Measurements from ENCODE around the gene SEC63.
"Not testable (repeated sequence)": the region's sequence is repeated elsewhere in the genome, so short reads cannot be mapped to it uniquely, and the experiment has no call there.

The SEC63 gene

DNA sequence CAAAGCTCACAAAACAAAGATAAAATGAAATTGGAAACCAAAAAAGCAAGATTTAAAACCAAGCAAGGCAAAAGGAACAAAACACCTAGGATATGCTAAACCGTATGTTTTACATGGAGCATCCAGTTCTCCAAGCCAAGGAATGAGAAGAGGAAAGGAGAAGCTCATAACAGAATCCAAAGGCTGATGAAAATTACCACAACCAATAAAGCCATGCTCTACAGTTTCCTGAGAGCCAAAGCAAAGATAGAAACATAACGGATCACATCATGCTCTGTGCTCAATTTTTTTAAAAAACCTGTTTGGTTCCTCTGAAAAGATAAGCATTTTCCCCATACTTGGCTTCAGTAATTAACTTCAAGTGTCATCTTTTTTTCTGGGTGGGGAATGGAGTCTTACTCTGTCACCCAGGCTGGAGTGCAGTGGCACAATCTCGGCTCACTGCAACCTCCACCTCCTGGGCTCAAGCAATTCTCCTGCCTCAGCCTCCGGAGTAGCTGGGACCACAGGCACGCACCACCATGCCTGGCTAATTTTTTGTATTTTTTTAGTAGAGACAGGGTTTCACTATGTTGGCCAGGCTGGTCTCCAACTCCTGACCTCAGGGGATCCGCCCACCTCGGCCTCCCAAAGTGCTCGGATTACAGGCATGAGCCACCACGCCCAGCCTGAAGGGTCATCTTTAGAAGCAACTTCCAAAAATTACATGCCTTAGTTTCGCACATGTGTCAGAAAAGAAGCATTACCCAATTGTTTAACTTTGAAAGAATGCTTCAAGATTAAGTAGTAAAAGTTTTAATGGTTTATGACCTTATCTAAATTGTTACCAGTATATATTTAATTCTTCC, 31.1 kb downstream of the SEC63 start:
- FAIRE-seq = not testable (repeated sequence)

DNA sequence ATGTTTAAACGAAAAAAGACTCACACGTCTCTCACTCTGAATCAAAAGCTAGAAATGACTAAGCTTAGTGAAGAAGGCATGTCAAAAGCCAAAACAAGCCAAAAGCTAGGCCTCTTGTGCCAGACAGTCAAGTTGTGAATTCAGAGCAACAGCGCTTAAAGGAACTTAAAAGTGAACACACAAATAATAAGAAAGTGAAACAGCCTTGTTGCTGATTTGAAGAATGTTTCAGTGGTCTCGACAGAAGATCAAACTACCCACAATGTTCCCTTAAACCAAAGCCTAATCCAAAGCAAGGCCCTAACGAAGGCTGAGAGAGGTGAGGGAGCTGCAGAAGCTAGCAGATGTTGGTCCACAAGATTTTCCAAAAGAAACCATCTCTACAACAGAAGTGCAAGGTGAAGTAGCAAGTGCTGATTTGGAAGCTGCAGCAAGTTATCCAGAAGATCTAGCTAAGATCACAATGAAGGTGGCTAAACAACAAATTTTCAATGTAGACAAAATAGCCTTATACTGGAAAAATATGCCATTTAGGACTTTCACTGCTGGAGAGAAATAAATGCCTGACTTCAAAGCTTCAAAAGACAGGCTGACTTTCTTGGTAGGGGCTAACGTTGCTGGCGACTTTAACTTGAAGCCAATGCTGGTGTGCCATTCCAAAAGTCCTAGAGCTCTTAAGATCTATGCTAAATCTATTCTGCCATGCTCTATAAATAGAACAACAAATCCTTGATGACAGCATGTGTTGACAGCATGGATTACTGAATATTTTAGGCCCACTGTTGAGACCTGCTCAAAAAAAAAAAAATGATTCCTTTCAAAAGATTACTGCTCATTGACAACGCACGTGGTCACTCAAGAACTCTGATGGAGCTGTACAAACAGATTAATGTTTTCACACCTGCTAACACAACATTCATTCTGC, 40.3 kb downstream of the SEC63 start:
- no peak for FAIRE-seq

DNA sequence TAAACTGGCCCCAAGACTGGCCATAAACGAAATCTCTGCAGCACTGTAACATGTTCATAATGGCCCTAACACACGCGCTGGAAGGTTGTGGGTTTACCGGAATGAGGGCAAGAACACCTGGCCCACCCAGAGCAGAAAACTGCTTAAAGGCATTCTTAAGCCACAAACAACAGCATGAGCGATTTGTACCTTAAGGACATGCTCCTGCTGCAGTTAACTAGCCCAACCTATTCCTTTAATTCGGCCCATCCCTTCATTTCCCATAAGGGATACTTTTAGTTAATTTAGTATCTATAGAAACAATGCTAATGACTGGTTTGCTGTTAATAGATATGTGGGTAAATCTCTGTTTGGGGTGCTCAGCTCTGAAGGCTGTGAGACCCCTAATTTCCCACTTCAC, 41.0 kb downstream of the SEC63 start:
- FAIRE-seq = not testable (repeated sequence)

DNA sequence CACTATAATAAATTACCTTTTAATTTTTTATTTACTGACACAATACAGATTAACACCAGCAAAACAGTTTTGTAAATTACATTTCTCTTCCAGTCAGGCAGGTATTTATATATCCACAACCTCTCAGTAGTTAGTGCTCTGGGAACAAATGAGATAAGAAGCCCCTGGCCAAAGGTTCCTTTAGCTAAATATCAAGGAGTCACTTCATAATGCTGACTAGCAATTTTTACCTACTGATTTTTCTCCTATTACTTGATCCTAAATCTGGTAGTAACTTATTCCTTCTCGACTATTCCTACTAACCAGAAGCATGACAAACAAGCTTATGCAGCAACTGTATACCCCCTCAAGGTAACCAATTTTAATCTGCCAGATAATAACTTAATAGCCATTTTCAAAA, 46.3 kb downstream of the SEC63 start:
- FAIRE-seq = no peak

DNA sequence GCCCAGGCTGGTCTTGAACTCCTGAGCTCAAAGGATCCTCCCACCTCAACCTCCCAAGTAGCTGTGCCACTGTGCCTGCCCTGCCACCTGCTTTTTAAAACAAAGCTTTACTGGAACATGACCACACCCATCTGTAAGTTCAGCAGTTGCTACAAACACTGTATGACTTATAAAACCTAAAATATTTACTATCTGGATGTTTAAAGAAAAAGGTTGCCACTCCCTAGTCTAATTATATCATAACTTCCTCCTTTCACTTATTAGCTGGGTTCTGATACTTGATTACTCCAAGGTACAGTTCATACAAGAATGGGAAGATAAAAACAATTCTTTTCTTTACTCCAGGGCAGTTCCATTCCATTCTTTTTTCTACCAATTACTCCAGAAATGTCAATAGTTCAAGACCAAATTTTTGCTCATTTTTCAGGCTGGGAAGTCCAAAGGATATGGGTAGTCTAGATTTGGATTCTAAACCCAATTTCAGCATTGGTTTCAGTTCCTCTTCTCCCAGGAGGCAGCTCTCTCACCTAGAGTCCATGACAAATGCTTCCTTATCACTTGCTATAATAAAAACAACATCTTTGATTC, 63.1 kb downstream of the SEC63 start:
- peak; percentile 66 for FAIRE-seq

DNA sequence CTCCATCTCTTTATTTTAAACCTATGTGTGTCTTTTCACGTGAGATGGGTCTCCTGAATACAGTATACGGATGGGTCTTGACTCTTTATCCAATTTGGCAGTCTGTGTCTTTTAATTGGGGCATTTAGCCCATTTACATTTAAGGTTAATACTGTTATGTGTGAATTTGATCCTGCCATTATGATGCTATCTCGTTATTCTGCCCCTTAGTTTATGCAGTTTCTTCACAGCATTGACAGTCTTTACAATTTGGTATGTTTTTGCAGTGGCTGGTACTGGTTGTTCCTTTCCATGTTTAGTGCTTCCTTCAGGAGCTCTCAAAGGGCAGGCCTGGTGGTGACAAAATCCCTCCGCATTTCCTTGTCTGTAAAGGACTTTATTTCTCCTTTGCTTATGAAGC, 67.6 kb downstream of the SEC63 start:
- FAIRE-seq = not testable (repeated sequence)

DNA sequence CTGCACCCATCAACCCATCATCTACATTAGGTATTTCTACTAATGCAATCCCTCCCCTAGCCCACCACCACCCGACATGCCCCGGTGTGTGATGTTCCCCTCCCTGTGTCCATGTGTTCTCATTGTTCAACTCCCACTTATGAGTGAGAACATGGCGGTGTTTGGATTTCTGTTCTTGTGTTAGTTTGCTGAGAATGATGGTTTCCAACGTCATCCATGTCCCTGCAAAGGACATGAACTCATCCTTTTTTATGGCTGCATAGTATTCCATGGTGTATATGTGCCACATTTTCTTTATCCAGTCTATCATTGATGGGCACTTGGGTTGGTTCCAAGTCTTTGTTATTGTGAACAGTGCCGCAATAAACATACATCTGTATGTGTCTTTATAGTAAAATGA, 72.1 kb downstream of the SEC63 start:
- FAIRE-seq = not testable (repeated sequence)

DNA sequence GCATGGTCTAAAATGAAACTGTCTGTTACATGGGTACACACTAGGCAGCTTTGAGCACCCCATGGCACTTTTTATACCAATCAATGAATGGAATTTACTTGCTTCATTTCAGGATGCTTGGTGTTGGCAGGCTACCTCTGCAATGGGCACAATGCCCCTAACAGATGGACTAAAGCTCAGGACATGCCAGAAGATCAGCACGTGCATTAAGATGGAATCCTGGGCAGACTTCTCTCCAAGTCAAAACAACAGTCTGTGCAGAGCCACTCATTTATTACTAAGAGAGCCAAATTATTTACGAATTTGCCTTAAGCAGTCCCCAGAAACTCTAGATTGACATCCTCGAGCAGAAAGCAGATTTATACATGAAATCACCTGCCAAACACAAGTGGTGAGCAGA, 78.1 kb downstream of the SEC63 start:
- FAIRE-seq = no peak

DNA sequence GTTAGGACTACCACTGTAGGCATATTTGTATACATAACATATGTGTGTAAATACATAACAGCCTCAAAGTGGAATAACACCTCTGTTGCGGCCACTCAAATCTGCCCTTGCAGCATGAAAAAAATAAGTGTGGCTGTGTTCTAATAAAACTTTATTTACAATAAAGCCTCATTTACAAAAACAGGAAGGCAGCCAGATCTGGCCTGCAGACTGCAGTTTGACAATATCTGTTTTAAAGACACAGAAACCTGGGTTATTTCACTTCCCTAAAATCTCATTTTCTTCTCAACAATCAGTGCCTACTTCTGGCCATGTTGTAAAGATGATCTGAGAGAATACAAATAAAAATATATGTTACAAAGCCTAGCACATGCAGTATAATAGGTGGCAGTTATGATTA, 80.0 kb downstream of the SEC63 start:
- no peak for FAIRE-seq

DNA sequence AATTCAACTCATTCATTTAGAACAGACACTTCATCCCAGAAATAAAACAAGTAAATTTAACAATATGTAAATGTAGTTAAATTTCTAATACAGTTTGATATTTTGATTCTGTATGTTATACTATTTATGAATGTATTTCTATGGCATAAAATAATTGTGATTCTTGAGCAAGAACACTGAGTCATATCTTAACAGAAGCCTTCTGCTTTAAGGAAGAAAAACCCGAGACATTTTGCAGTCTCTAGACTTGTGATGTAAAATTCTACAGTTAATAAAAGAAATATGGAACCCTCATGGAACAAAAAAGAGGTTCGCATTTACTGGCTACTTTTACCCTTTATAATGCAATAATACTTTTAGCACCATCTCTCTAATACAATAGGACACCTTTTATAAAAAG, 86.0 kb downstream of the SEC63 start:
- no peak for FAIRE-seq

DNA sequence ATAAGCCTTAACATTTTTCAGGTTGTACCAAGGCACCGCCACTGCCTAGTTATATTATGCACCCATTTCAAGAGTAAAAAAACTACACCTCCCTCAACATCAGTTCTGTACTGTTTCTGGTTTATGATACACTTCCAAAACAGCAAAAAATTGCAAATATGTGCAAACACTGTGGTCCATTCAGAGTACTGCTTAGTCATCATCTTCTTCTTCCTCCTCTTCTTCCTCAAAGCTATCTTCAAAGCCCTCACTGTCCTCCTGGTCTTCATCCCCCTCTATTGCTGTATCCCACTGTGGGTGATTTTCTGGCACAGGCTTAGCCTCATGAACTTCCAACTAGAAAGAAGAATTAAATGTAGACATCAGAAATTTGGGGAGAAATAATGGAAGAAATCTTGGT, 86.5 kb downstream of the SEC63 start:
- not testable (repeated sequence) for FAIRE-seq

DNA sequence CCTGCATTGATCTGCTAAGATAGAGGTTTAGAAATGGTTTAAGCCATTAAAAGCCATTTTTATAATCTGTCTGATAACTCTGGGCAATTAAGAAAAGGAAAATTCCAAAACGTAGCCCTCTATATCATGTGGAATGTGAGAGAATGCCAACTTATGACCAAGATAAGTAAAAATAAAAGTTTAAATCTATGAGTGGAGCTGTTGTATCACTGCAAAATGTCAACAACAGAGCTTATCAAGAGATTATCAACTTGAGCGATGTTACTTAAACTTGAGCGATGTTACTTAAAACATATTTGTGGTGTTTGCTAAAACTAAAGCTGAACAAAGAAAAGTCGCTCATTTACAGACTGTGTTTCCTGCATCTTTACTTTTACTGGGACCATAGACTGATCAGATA, 87.0 kb downstream of the SEC63 start:
- FAIRE-seq = no peak

DNA sequence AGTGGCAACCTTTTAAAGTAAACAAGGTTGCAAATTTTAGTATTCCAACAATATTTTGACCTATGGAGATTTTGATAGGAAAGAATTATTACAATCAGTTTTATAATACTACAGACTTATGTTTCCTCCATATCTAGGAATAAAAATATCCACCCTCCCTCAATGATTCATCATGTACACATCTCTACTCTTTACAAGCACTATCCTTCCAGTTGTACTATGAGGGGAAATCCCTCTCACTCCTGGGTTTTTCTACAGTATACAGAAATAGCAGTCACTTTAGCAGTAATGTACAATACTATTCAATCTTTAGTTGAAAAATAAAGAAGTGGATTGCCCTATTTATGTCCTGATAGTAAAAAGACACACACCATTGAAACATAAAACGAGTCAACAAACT, 87.6 kb downstream of the SEC63 start:
- no peak for FAIRE-seq

DNA sequence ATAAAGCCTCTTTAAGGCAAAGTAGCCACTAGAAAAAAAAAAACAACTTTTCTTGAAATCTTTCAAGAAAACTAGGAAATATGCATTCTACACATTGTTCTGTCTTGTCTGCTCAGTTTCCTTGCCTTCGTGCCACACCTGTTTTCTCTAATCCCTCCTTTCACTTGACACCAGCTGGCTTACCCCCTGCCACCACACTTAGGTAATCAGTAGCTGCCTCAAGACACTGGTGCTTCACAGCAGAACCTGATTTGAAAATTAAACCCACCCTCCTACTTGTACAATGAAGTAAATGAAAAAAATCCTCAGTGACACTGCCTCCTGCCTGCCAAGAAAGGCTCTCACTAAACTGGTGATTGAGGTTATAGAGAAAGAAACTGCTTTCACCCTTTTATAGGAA, 88.1 kb downstream of the SEC63 start:
- FAIRE-seq = no peak

DNA sequence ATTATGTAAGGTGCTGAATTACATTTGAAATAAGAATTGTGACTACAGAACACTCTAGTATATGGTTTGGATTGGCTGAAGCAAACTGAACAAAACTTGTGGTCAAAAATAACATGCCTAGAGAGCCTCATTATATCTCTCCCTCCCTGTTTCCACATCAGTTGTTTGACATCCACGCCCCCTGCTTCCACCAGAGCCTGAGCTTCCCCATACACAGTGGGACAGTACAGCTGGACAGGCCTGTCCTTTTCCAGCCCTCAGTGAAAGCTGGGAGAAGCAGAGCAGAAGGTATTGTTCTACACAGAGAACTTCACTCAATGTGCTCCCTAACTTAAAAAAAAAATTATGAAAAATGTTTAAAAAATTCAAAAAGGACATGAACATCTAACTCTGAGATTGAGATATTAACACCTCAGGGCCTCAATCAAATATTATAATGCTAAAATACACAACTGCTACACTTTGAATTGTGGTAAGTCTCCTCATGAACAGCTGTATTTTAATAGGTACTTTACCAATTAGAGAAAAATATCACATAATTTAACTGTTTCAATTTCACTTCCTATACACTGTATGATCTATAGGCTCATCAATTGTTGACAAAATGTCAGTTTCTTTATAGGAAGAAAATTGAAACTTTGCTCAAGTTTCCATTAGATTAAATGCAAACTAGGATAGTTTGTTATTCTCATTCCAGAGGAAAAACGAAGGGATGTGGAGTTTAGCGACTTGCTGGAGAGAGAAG, 89.0 kb downstream of the SEC63 start:
- FAIRE-seq = no peak

DNA sequence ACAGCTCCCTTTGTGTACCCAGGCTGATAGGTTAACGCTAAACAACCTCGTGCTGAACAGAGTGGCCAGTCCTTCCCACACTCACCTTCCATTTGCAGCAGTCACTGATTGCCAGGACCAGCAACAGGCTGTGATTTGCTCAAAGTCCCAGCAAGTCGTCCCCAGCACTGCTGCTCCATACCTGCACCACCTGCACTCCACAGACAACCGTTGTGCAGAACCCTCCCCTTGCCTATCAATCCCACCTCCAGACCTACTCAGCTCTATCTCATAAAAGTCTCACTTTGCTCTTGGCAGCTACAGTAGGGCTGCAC, 90.7 kb downstream of the SEC63 start:
- FAIRE-seq = no peak

DNA sequence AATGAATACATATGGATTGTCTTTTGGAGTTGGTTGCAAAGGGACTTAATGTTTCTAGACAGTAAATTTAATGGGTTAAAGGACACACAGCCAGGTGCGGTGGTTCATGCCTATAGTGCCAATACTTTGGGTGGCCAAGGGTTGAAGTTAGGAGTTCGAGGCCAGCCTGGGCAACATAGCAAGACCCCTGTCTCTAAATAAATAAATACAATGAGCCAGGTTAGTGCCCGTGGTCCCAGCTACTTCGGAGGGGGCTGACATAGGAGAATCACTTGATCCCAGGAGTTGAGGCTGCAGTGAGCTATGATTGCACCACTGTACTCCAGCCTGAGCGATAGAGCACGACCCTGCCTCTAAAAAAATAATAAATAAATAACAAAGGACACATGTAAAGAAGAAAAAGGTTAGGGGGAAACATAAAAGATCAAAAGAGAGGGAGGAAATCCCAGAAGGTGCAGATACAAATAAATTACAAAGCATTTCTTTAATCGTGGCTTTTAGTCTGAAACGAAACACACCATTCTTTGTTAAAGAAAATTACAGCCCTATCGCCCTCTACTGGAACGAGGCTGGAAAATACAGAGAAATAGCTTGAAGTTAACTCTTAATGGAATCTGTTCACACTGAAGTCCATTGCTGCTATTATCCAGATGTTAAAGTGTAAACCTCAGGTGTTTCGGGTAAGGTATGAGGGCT, 91.3 kb downstream of the SEC63 start:
- no peak for FAIRE-seq

DNA sequence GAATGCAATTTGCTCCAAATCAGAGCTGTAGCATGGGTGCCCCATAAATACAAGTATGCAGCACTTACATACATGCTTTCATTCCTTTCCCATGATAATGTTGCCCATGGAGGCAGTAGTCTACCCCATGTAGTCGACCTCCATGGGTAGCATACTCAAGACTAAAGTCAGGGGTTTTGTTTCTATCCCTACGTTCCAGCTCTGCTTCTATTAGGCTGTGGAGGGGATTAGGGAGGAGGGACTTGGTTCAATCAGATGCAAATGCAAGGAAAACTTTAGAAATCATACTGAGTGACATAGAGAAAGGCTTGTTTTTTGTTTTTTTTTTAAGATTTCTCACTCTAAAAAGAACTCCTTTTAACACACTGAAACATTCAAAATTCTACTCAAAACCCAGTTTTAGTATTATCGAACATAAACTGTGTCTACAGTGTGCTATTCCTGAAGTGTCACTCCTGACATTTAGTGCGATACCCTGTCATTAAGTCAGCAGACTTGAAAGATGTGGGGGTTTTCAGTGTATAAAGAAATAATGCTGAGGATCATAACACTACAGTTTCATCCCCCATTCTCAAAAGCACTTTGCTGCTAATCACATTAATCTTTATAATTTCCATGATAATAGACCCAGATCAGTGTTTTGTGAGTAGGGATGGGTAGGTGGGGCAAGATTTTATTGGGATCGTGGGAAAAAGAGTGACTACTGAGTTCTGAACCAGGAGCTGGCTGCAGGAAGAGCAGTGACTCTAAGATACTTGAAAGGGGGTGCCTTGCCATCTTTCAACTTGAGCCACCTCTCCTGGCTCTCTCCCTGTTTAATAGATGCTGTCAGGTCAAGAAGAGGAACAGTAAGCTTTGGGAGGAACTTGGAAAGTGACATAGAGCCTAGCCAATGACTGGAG, 93.5 kb downstream of the SEC63 start:
- FAIRE-seq = no peak

DNA sequence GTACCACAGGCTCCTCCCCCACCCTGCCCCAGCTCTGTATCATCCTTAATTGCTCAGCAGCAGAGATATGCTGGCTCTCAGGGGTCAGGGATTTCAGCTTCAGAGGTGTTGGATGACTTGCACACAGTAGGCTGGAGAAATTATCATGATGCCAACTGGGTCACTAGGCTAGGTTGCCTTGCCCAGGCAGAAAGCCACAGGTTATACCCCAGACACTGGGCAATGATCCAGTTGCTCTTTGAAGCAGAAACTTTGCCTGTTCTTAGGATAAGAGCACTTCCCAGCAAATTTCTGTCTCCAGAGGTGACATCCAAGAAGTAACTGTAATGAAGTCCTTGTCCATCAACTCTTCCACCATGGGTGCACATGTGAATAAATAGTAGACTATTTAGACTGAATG, 95.6 kb downstream of the SEC63 start:
- no peak for FAIRE-seq

DNA sequence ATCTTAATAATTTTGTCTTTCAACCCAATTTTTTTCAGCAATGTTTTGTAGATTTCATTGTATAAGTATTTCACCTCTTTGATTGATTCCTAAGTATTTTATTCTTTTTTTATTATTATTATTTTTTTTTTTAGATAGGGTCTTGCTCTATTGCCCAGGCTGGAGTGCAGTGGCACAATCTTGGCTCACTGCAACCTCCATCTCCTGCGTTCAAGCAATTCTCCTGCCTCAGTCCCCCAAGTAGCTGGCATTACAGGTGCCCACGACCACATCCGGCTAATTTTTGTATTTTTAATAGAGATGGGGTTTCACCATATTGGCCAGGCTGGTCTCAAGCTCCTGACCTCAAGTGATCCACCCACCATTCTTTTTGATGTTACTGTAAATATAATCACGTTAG, 97.0 kb downstream of the SEC63 start:
- FAIRE-seq = not testable (repeated sequence)

DNA sequence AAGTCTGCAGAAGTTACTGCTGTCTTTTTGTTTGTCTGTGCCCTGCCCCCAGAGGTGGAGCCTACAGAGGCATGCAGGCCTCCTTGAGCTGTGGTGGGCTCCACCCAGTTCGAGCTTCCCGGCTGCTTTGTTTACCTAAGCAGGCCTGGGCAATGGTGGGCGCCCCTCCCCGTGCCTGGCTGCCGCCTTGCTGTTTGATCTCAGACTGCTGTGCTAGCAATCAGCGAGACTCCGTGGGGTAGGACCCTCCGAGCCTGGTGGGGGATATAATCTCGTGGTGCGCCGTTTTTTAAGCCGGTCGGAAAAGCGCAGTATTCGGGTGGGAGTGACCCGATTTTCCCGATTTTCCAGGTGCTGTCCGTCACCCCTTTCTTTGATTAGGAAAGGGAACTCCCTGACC, 97.9 kb downstream of the SEC63 start:
- FAIRE-seq = not testable (repeated sequence)

All from colon (tissue), 2 donors.